H9 (cell line): ENCODE results near the gene FNIP1. TPM values are rescaled to one million over a fixed set of nuclear protein-coding genes. Genes with fewer than 3 reads are reported as not detected.

Experiments used
- DNase-seq: peaks from one replicate; pipeline ENCODE4 v3.0.0-alpha.2; 2017
- H2AFZ ChIP-seq: one replicate; pipeline ENCODE4 v1.6.1; 2013; ENCODE audit warnings: mild to moderate bottlenecking, low read length, control low read depth, moderate library complexity
- H2AK5ac ChIP-seq: 2 replicates; pipeline ENCODE4 v1.6.1; 2013; ENCODE audit warnings: low read length, control low read depth, mixed read lengths; ENCODE audit not compliant: insufficient read length
- H2BK120ac ChIP-seq: one replicate; pipeline ENCODE4 v1.6.1; 2013; ENCODE audit warnings: low read depth, mild to moderate bottlenecking, low read length, control low read depth, inconsistent platforms; ENCODE audit not compliant: poor library complexity, severe bottlenecking
- H2BK12ac ChIP-seq: 2 replicates; pipeline ENCODE4 v1.6.1; 2013; ENCODE audit warnings: low read length, control low read depth, mixed read lengths, low read depth; ENCODE audit not compliant: insufficient read length
- H2BK15ac ChIP-seq: 2 replicates; pipeline ENCODE4 v1.6.1; 2013; ENCODE audit warnings: low read depth, low read length, control low read depth
- H2BK20ac ChIP-seq: one replicate; pipeline ENCODE4 v1.6.1; 2013; ENCODE audit warnings: low read depth, mild to moderate bottlenecking, low read length, control low read depth, inconsistent platforms; ENCODE audit not compliant: poor library complexity, severe bottlenecking
- H2BK5ac ChIP-seq: 2 replicates; pipeline ENCODE4 v1.6.1; 2013; ENCODE audit warnings: low read length, control low read depth, mixed read lengths; ENCODE audit not compliant: insufficient read length
- H3K14ac ChIP-seq: 2 replicates; pipeline ENCODE4 v1.6.1; 2013; ENCODE audit warnings: low read length, control low read depth; ENCODE audit not compliant: insufficient read depth
- H3K18ac ChIP-seq: 2 replicates; pipeline ENCODE4 v1.6.1; 2013; ENCODE audit warnings: low read depth, mild to moderate bottlenecking, mixed read lengths, low read length, control low read depth; ENCODE audit not compliant: insufficient read length
- H3K23ac ChIP-seq: 2 replicates; pipeline ENCODE4 v1.6.1; 2013; ENCODE audit warnings: low read length, control low read depth, mixed read lengths, low read depth; ENCODE audit not compliant: insufficient read length
- H3K23me2 ChIP-seq: 2 replicates; pipeline ENCODE4 v1.6.1; 2013; ENCODE audit warnings: low read depth, mild to moderate bottlenecking, mixed read lengths, low read length, control low read depth; ENCODE audit not compliant: insufficient read length, poor library complexity, severe bottlenecking
- H3K27ac ChIP-seq: 2 replicates; pipeline ENCODE4 v1.5.1; 2013; ENCODE audit warnings: low read length, control low read depth, mixed read lengths, low read depth; ENCODE audit not compliant: insufficient read length
- H3K27me3 ChIP-seq: 2 replicates; pipeline ENCODE4 v1.6.1; 2013; ENCODE audit warnings: low read length, control low read depth, inconsistent platforms; ENCODE audit not compliant: insufficient read depth
- H3K4ac ChIP-seq: 2 replicates; pipeline ENCODE4 v1.6.1; 2013; ENCODE audit warnings: low read depth, mild to moderate bottlenecking, control low read depth, inconsistent platforms, low read length, moderate library complexity
- H3K4me1 ChIP-seq: 2 replicates; pipeline ENCODE4 v1.6.1; 2013; ENCODE audit warnings: low read length, control low read depth, inconsistent platforms; ENCODE audit not compliant: insufficient read depth
- H3K4me2 ChIP-seq: 2 replicates; pipeline ENCODE4 v1.6.1; 2013; ENCODE audit warnings: low read length, control low read depth, mixed read lengths; ENCODE audit not compliant: insufficient read length, insufficient read depth
- H3K56ac ChIP-seq: 2 replicates; pipeline ENCODE4 v1.6.1; 2013; ENCODE audit warnings: low read depth, mild to moderate bottlenecking, mixed read lengths, low read length, control low read depth; ENCODE audit not compliant: insufficient read length
- H3K79me1 ChIP-seq: 2 replicates; pipeline ENCODE4 v1.6.1; 2013; ENCODE audit warnings: low read depth, mild to moderate bottlenecking, moderate library complexity, low read length, control low read depth, inconsistent platforms; ENCODE audit not compliant: insufficient read depth, poor library complexity, severe bottlenecking
- H3K79me2 ChIP-seq: 2 replicates; pipeline ENCODE4 v1.6.1; 2013; ENCODE audit warnings: low read length, control low read depth, inconsistent platforms; ENCODE audit not compliant: insufficient read depth
- H3K9ac ChIP-seq: 2 replicates; pipeline ENCODE4 v1.6.1; 2013; ENCODE audit warnings: low read length, control low read depth, mixed read lengths; ENCODE audit not compliant: insufficient read length; ENCODE audit errors: extremely low read depth
- H3K9me3 ChIP-seq: one replicate; pipeline ENCODE4 v1.6.1; 2013; ENCODE audit warnings: low read depth, low read length, inconsistent platforms; ENCODE audit not compliant: control insufficient read depth
- H3T11ph ChIP-seq: one replicate; pipeline ENCODE4 v1.6.1; 2013; ENCODE audit warnings: mild to moderate bottlenecking, low read length, control low read depth, inconsistent platforms
- H4K20me1 ChIP-seq: one replicate; pipeline ENCODE4 v1.6.1; 2013; ENCODE audit not compliant: control insufficient read depth, insufficient read length, insufficient read depth
- H4K5ac ChIP-seq: 2 replicates; pipeline ENCODE4 v1.6.1; 2013; ENCODE audit warnings: low read depth, mild to moderate bottlenecking, mixed read lengths, low read length, control low read depth; ENCODE audit not compliant: insufficient read length
- H4K8ac ChIP-seq: replicated peaks from 2 replicates; pipeline ENCODE4 v1.6.1; 2013; ENCODE audit warnings: low read length, control low read depth, mixed read lengths, low read depth; ENCODE audit not compliant: insufficient read length
- H4K91ac ChIP-seq: 2 replicates; pipeline ENCODE4 v1.6.1; 2013; ENCODE audit warnings: low read depth, mild to moderate bottlenecking, moderate library complexity, mixed read lengths, low read length, control low read depth; ENCODE audit not compliant: insufficient read length
- H3K27ac Mint-ChIP-seq, 3 experiments: 2 replicates in 2 of 3; 3 replicates in 1 of 3; pipeline ENCODE4 v1.8.0; 2020 to 2021; ENCODE audit warnings: mixed read lengths in 3 of 3, mild to moderate bottlenecking in 1 of 3, moderate library complexity in 1 of 3
- H3K27me3 Mint-ChIP-seq: 2 replicates; pipeline ENCODE4 v1.8.0; 2021; ENCODE audit warnings: low read depth, mild to moderate bottlenecking, moderate library complexity, mixed read lengths
- H3K36me3 Mint-ChIP-seq, 3 experiments: 2 replicates in 2 of 3; 3 replicates in 1 of 3; pipeline ENCODE4 v1.8.0; 2020 to 2021; ENCODE audit warnings: low read depth in 3 of 3, mixed read lengths in 3 of 3; ENCODE audit not compliant: insufficient read depth in 1 of 3
- H3K4me1 Mint-ChIP-seq, 2 experiments: 2 replicates each; pipeline ENCODE4 v1.8.0; 2020; ENCODE audit warnings: mixed read lengths in 2 of 2
- H3K4me3 Mint-ChIP-seq, 2 experiments: 2 replicates in 1 of 2; 3 replicates in 1 of 2; pipeline ENCODE4 v1.8.0; 2020 to 2021; ENCODE audit warnings: mild to moderate bottlenecking in 2 of 2, mixed read lengths in 2 of 2, moderate library complexity in 1 of 2
- H3K9me3 Mint-ChIP-seq, 2 experiments: 2 replicates in 1 of 2; 3 replicates in 1 of 2; pipeline ENCODE4 v1.8.0; 2020; ENCODE audit warnings: mild to moderate bottlenecking in 2 of 2, mixed read lengths in 2 of 2, moderate library complexity in 1 of 2
- WGBS: extraction: QIAGEN DNeasy Blood & Tissue Kit; methylation state at CpG from one replicate; pipeline ENCODE4 v1.1.7; 2013; ENCODE audit warnings: missing lambda C conversion rate, low lambda C conversion rate, mixed read lengths; ENCODE audit not compliant: insufficient read length; ENCODE audit errors: extremely low coverage; 5-methylcytosine and 5-hydroxymethylcytosine counted together
- total RNA-seq: library from RNA; stranded (reverse); gene quantifications from 2 replicates; pipeline ENCODE4 v1.2.1, GENCODE V29; 2021
- TF ChIP-seq, protein P1 (sequence below): fragments of 200-600 bp; sonication (generic); conservative IDR thresholded peaks from 3 replicates; pipeline ENCODE4 v1.8.0; 2021; ENCODE audit warnings: antibody characterized with exemption, mild to moderate bottlenecking

The FNIP1 gene
- total RNA-seq, 1 experiment from 2014 or later: 13.4 TPM

DNA sequence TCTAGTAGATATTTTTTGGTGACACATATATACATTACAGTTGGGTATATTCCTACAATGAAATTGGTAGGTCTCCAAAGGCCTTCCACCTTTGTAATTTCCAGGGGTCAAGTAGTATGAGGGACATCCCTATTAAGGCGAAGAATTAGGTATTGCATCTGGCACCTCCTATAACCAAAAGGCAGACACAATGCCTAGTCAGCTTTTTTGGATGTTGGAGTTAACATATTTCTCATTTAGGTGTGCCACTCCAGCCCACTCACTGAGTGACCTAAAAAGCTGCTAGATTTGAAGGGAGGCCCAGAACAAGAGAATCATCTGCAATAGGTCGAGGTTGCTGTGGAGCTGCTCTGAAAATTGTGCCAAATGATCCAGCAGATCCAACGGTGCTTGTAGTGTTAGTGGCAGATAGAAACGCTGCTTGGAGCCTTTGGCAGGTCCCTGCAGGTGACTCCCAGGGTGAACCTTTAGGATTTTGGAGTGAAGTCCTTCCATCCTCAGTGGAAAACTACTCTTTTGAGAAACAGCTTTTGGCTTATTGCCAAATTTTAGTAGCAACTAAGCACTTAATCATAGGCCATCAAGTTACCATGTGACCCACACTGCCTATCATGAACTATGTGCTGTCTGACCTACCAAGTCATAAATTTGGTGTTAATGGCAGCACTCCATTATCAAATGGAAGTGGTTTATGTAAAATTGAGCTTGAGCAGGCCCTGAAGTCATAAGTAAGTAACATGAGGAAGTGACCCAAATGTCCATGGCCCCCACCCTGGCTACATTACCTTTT is 15.7 kb upstream of the FNIP1 start:
- H3K4me1 Mint-ChIP-seq: peaks cover 0 to 8% of the 10 kb centered on the region in 2 experiments; a peak in 2 of 4 replicates
- H3K79me2 ChIP-seq: no peaks in the 10 kb centered on the region
- no peak overlapping the region for H2BK20ac ChIP-seq
- no peaks in the 10 kb centered on the region for H3K36me3 Mint-ChIP-seq
- no peaks in the 10 kb centered on the region for H3K79me1 ChIP-seq
- H2BK12ac ChIP-seq: no peak overlapping the region
- no peak overlapping the region for H2BK5ac ChIP-seq
- TF ChIP-seq, protein P1, sequence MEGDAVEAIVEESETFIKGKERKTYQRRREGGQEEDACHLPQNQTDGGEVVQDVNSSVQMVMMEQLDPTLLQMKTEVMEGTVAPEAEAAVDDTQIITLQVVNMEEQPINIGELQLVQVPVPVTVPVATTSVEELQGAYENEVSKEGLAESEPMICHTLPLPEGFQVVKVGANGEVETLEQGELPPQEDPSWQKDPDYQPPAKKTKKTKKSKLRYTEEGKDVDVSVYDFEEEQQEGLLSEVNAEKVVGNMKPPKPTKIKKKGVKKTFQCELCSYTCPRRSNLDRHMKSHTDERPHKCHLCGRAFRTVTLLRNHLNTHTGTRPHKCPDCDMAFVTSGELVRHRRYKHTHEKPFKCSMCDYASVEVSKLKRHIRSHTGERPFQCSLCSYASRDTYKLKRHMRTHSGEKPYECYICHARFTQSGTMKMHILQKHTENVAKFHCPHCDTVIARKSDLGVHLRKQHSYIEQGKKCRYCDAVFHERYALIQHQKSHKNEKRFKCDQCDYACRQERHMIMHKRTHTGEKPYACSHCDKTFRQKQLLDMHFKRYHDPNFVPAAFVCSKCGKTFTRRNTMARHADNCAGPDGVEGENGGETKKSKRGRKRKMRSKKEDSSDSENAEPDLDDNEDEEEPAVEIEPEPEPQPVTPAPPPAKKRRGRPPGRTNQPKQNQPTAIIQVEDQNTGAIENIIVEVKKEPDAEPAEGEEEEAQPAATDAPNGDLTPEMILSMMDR: no peak
- H2AK5ac ChIP-seq: no peak overlapping the region
- no peak overlapping the region for H3K9ac ChIP-seq
- no peak overlapping the region for H2BK15ac ChIP-seq
- no peak overlapping the region for H4K5ac ChIP-seq
- H3K27me3 ChIP-seq: no peaks in the 10 kb centered on the region
- no peak overlapping the region for H3K56ac ChIP-seq
- no peak overlapping the region for H3K4ac ChIP-seq
- H3K27ac Mint-ChIP-seq: no peak overlapping the region
- no peak overlapping the region for H3K23ac ChIP-seq
- no peaks in the 10 kb centered on the region for H3K9me3 Mint-ChIP-seq
- H4K8ac ChIP-seq: no peak overlapping the region
- H3K23me2 ChIP-seq: no peaks in the 10 kb centered on the region
- no peak overlapping the region for H3K18ac ChIP-seq
- H4K91ac ChIP-seq: no peak overlapping the region
- no peak overlapping the region for H3K14ac ChIP-seq
- no peaks in the 10 kb centered on the region for H3K9me3 ChIP-seq
- H3K27ac ChIP-seq: no peak overlapping the region
- peaks cover 6% of the 10 kb centered on the region; the same call in 1 of the 2 replicates for H3K4me1 ChIP-seq
- no CpG with 5 or more reads among the region's 4 CpGs for WGBS
- H3K27me3 Mint-ChIP-seq: no peaks in the 10 kb centered on the region
- H3T11ph ChIP-seq: no peak overlapping the region
- H4K20me1 ChIP-seq: no peaks in the 10 kb centered on the region
- no peak overlapping the region for H3K4me2 ChIP-seq
- no peak overlapping the region for H2BK120ac ChIP-seq
- no peak overlapping the region for H2AFZ ChIP-seq
- DNase-seq: no peak
- no peak overlapping the region for H3K4me3 Mint-ChIP-seq
